Measurements from ENCODE around the gene MEGF11.
"Not testable (repeated sequence)": the region's sequence is repeated elsewhere in the genome, so short reads cannot be mapped to it uniquely, and the experiment has no call there.

MEGF11 gene

DNA sequence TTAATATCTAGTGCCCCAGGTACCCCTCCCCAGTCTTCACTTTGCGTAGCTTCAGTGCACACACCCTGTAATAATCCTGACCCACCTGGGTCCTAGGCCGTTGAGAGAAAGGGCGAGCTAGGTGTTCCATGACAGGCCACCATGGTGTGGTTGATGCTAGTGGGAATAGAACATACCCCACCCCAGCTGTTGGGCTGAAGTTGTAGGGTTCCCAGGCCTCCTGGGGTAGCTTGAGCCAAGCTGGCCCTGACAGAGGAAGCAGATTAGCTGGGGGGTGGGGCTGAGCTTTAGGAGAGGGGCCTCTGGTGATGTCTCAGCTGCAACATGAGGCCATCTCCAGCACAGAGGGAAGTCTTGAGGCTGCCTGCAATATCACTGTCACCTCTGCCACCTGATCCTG, 343.7 kb downstream of the MEGF11 start:
- DNase-seq = no peak

DNA sequence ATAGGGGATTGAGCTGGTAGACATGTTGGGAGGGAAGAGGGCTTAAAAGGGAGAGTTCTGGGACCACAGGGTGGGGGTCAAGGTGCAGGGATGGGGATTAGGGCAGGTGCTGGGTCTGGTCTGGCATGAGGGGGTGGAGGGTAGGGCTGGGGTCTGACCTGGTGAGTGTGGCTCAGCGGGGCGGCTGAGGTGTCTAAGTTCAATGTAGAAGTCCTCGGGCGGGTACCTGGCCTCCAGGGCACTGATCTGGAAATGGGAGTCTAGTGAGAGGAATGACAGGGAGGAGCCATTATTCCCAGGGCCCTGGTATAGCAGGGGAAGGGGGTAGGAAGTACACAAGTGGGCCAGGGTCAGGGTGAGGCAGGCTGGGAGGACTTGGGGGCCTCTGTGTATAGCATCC, 344.7 kb downstream of the MEGF11 start:
- DNase-seq = no peak

DNA sequence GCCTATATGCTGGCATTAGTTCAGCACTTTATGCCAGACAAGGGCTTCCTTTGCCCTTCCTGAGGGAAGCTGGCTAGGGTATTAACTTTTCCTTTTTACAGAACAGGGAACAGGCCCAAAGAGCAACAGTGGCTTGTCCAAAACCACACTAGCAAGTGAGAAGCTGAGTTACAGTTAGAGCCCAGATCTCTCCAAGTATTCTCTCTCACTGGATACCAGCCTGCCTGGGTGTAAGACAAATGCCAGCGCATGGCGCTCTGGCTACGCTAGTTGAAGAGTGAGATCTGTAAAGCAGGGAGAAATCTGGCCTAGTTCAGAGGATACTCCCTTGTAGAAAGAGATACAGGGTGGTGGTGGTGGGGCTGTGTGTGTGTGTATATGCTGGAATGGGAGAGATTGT, 345.9 kb downstream of the MEGF11 start:
- DNase-seq = no peak

DNA sequence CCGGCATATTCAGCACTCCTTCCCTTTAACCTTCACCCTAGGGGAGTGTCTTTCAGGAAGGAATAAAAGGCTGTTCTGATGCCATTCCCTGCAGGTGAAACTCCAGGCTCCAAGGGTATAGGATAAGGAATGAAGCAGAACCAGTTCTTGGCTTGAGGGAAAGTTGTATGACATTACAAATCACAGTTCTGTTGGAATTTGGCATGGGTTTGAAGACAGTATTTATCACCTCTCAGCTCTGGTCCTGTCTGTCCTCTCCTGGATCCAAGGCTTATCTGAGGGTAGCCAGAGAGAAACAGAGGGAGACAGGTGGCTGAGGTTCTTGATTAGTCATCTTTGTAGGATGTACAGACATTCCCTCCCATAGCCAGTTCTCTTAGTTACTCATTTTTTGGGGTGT, 347.2 kb downstream of the MEGF11 start:
- no peak for DNase-seq

DNA sequence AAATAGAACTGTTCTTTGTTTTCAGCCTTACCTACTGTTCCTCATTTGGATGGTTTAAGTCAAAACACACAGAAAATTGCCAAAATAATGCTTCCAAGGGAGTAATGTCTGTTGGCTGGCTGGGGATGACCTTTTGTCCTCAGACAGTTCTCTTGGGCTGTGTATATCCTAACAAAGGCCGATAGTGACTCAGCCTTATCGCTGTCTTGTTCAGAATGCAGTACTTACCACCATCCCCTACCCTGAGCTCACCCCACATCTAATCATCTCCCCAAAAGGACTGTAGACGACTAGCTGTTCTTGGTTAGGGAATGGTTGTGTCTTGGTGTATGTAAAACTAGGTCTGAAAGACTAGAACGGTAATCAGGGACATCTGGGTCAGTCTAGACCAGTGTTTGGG, 349.2 kb downstream of the MEGF11 start:
- DNase-seq = no peak

DNA sequence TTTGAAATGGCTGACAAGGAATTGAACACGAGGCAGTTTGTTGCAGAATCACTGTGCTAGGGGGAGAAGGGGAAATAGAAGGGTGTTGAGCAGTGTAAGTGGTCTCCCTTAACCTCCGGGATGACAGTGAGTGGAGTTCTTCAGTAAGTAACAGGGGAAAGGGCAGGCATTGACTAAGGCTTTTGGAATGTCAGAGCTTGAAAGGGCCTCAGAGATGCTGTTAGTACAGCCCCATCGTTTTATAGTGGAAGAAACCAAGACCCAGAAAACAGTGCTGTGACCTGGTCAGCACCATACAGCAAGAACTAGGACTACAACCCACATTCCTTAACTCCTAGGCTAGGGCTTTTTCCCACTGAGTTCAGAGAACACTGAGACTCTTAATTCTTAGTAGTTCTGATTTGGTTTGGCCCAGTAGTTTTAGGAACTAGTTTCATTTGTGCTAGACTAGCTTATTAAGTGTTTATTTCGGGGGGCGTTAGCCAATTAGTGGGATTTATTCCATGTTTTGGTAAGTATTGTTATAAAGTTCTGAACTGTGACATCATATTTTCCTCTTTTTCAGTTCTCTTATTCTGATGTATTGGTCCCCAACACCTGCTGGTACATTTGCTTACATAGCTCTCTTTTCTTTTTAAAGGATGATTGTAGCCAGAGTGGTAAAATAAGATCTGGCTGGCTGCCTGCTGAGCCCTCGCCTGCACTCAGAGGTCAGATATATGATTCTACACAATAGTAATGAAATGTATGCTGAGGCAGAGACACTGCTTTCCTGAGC, 350.1 kb downstream of the MEGF11 start:
- no peak for DNase-seq

DNA sequence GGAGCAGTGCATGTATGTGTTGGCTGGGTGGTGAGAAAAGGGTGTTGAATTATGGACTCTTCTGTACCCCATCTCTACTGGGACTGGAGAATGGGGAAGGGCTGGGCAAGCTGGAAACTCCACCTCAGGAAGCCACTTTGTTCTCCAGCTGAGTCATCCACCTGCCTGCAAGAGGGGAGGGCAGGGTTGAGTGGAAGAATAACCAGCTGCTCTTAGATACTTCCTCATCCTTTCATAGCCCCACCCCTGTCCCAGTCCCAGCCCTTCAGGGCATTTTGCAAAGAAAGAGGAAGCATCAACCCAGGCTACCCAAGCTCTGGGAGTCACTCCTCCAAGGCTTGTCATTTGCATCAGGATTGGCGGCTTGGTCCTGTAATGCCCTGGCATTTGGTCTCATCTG, 351.2 kb downstream of the MEGF11 start:
- peak; percentile 37 for DNase-seq

DNA sequence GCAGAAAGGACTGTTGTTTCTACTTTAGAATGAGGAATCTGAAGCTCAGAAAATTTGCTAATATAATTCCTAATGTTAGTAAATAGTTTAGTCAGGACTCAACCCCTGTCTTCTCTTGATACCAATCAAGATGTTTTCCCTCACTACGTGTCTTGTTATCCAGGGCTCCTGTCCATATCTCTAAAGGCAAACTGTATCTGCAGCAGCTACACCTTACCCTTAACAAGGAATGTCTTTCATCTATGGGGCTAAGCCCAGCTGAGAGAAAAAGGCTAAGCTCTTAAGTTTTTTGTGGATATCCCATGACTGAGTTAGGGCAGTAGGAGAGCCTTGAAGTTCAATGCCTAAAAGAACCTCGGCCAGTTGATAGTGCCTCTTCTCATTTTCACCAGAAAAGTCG, 351.7 kb downstream of the MEGF11 start:
- no peak for DNase-seq

DNA sequence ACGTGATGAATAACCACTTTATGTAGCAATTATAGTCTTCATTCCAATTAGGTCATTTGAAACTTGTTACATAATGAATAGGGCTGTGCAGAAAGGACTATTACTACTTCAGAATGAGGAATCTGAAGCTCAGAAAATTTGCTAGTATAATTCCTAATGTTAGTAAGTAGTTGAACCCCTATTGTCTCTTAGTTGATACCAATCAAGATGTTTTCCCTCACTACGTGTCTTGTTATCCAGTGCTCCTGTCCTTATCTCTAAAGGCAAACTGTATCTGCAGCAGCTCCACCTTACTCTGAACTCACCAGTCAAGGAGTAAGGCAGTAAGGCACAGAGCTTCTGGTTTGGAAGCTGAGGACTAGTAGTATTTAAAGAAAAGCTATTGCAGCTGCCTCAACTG, 352.2 kb downstream of the MEGF11 start:
- no peak for DNase-seq

DNA sequence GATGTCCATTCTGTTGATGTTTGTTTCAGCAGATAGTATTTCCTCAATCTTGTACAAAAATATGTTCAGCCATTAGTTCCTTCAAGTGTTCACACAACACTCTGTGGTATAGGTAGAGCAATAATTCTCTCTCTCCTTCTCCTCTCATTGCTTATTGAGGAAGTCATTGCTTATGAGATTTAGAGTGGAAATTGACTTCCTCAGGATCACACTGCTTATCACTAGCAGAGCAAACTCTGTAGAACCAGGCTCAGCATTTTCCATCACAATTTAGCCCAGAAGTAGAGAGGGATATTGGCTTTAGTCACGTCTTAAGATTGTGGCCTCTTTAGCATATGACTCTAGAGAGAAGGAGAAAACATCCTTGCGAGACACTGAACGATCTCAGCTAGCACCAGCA, 353.1 kb downstream of the MEGF11 start:
- DNase-seq = no peak

DNA sequence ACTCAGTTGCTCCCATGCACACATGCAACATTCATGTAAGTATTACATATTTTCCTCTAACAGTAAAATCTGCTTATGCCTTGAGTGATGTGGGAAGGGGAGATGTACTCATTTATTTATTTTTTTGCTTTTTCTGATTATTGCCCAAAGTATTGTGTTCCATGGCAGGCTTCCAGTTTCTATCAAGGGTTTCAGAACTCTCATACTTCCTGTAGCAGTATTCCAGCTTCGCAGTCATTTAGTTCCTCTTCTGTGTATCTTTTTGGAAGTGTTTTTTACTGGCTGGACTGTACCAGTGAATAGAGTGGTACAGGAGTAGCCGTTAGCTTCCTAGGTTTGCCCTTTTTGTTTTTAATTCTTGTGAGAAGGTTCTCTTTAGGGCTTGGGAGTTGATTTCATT, 357.3 kb downstream of the MEGF11 start:
- DNase-seq = no peak

DNA sequence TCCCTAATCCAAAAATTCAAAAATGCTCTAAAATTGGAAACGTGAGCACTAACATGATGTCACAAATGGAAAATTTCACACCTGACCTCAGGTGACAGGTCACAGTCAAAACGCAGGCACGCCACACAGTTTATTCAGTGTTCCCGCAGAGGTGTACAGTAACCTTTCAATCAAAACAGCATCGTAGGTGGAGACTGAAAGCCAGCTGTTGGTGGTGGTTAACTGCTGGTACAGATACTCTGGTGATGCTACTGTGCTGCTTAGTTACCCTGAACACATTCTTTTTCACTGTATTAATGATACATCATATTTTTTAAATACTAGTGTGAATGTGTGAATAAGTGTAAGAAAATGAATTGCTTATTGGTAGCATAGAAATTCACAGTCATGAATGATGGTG, 360.5 kb downstream of the MEGF11 start:
- DNase-seq = no peak

DNA sequence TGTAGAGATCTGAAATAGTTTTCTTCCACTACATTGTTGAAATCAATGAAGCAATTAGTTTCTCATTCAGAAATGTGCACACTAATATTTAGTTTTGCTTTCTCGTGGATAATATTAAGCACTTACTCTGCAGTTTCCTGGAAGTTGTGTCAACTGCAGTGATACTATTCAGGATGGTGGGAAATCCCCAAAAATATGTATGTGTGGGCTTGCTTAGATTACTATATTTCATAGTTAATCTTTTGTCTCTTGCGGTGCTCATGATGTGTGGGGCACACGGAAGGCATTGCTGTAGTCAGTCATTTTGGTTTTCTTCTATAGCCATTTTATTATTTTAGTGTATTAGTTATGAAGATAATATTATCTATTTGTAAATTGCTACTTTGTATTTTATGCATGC, 364.6 kb downstream of the MEGF11 start:
- no peak for DNase-seq

DNA sequence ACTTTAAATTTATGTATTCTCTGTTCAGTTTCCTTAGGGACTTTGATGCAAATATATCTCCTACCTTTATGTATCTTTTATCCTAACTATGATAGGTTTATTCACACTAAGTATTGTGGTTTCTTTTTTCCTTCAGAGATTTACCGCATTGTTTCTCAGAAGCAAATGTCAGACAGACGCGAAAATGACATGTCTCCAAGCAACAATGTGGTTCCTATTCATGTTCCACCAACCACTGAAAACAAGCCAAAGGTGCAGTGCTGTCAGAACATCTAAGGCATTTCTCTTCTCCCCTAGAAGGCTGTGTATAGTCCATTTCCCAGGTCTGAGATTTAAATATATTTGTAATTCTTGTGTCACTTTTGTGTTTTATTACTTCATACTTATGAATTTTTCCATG, 366.0 kb downstream of the MEGF11 start:
- DNase-seq = no peak

DNA sequence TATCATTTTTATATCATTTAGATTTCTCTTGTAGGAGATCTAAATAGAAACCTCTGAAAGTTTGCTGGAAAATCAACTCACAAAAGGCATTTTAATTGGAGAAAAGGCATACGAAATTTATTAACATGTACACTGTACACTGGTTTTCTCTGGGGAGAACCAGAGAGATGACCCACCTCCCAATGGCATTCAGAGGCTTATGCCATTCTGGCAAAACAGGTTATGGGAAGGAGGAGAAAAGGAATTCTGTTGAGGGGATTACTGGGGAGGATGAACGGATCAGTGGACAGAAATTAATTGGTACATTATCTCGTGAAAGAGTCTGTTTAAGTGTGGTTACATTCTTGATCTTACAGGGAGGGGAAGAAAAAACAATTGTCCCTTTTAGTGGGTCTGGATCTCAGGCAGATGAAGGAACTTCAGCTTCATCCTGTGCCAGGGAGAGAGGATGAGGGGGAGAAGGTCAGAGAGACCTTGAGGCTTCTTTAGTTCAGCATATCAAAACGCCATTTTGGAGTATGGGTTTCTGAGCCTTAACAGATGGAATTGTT, 367.8 kb downstream of the MEGF11 start:
- no peak for DNase-seq

DNA sequence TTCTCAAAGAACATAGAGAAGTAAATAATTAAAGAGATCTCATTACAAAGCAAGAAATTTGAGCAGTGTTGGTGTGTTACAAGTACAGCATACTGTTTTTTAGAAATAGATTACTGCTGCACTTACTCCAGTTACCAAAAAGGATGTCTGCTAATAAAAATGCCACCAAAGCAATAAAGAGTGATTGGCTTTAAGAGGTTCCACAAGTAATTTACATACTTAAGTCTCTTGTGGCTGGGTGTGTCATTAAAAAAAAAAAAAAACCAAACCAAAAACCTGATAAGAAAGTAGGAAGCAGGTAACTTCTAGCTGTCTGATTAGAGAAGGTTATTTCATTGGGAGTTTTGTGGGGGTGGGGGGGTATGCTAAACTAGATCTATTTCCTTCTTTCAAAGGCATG, 369.0 kb downstream of the MEGF11 start:
- no peak for DNase-seq

DNA sequence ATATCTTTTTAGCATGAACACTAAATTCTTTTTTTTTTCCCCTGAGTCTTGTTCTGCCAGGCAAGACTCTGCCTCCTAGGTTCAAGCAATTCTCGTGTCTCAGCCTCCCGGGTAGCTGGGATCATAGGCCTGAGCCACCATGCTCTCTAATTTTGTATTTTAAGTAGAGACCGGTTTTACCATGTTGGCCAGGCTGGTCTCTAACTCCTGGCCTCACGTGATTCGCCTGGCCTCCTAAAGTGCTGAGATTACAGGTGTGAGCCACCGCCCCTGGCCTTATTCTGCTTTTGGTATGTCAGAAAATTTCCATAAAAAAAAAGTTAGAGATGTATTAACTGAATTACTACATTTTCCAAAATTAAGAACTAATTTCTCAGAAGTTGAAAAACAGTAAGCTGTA, 370.0 kb downstream of the MEGF11 start:
- DNase-seq = no peak

DNA sequence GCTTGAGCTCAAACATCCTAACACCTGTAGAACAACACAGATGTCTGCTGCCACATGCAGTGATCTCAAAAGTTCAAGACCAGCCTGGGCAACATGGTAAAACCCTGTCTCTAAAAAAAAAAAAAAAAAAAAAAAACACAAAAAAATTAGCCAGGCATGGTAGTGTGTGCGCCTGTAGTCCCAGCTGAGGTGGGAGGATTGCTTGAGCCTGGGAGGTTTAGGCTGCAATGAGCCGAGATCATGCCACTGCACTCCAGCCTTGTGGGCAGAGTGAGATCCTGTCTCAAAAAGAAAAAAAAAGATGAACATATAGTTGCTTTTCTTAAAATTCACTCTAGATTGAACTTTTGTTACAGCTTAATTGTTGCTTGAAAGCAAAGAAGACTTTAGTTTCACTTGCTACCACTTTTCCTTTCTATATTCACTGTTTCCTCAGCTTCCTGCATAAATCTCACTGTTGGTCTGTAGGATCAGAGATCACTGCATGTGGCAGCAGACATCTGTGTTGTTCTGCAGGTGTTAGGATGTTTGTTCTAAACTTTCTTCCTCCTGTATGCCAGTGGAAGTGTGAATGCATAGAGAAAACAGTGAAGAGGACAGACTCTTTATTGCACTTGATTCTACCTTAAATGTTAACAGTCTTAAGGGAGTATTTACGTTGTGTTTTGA, 371.6 kb downstream of the MEGF11 start:
- DNase-seq = no peak

DNA sequence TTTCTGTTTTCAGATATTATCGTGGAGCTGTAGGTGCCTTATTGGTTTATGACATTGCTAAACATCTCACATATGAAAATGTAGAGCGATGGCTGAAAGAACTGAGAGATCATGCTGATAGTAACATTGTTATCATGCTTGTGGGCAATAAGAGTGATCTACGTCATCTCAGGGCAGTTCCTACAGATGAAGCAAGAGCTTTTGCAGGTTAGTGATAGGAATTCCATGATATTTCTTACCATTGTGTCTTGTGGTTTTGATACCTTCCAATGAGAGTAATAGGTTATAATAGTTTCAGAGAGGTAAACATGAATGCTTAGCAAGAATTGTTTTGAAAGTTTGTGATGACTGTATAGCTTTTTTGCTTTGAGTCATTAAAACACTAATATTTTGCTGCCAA, 375.8 kb downstream of the MEGF11 start:
- no peak for DNase-seq

DNA sequence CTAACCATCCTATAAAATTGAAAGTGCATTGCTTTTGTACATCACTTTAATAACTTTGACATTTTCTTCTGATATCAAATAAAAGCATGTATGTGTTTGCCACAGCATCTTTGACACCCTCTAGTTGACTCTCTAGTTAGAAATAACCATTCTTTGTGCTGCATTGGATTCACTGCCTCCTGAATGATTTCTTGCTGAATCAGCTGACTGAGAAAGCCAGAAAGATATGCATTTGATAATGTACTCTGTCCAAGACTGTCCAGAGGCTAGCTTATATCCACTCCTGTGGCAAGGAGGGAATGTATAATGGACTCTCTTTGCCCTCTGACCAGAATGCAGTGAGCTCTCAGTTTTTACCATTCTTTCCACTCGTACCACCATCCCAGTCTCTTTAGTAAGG, 378.1 kb downstream of the MEGF11 start:
- no peak for DNase-seq

DNA sequence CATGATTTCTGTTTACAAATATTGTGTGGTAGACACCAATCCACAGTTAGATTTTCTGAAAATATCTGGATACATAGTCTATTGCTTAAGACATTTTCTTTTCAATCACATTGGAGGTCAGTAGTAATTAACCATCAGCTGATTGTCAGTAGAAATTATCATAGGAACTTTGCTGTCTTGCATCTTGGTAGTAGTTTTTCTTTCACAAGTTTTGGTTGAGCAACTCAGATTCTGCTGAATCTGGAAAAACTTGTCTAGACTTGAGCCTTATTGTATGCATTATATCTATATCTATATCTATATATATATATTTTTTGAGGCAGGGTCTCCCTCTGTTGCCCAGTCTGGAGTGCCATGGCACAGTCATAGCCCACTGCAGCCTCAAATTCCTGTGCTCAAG, 380.3 kb downstream of the MEGF11 start:
- no peak for DNase-seq

DNA sequence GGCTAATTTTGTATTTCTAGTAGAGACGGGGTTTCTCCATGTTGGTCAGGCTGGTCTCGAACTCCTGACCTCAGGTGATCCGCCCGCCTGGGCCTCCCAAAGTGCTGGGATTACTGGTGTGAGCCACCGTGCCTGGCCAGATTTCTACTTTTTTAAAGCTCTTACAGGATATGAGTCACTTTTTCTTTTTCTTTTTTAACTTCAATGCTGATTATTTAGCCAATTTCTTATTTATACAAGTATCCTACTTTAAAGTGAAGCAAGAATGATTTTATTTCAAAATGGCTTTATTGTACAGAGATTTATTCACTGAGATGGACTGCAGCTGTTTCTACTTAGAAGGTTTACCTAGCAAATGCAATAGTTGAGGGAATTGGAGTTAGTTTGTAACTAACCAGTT, 381.0 kb downstream of the MEGF11 start:
- not testable (repeated sequence) for DNase-seq

DNA sequence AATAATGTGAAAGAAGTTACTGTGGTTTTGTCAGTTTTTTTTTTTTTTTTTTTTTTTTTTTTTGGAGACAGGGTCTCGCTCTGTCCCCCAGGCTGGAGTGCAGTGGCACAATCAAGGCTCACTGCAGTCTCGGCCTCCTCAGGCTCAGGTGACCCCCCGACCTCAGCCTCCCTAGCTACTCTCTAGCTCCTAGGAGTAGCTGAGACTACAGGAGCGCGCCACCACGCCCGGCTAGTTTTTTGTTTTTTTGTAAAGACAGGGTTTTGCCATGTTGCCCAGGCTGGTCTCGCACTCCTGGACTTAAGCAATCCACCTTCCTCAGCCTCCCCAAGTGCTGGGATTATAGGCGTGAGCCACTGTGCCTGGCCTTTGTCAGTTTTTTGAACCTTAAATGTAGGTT, 381.7 kb downstream of the MEGF11 start:
- not testable (repeated sequence) for DNase-seq

DNA sequence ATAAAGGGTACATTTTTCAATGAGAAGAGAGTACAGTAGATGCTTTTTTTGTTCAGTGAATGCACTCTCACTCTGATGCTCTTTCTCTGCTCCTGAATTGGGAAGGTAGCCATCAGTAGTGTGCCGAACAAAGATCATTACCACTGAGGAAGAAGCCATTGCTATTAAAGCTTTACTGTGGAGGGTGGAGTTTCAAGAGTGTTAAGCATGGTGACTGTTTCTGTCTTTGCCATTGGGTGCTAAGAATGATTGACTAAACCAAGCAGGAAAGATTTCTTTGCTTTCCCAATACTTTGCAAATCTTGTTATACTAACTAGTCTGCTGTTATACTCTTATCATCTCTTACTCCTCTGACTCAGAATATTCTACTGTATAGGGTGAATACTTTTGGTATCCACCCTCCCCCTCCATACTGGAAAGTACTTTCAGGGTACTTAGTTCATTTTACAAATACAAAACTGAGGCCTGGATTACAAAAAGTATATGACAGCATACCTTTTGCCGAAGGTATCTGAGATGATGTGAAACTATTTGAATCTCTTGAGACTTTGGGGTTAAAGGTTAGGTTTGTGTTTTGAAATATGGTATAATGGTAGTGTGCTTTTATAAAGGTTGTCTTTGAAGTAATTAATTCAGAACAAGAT, 382.5 kb downstream of the MEGF11 start:
- DNase-seq = no peak

Measured in SHP77 treated with DMSO at 0.1 percent for 48 hours (cell line).